AG04449 (cell line): ENCODE measurements around the gene RAP1GAP.

Experiments
- CTCF ChIA-PET: fragments of 350-600 bp; formaldehyde crosslinking; extraction: SDS; loops from one replicate; lab custom pipeline; 2021; ENCODE audit warnings: antibody characterized with exemption; lab: Yijun Ruan, JAX
- POLR2A ChIA-PET: fragments of 400-600, 350-600 bp; formaldehyde crosslinking; extraction: SDS; loops from one replicate; lab custom pipeline; 2020; ENCODE audit warnings: antibody characterized with exemption, inconsistent platforms; lab: Yijun Ruan, JAX
- DNase-seq: peaks from one replicate; pipeline ENCODE4 v3.0.0-alpha.2; 2010; ENCODE audit warnings: low read depth, low spot score
- H3K4me3 ChIP-seq: 2 replicates; pipeline ENCODE4 v1.5.1; 2011; ENCODE audit warnings: low read depth, mild to moderate bottlenecking, control low read depth, low read length
- CTCF ChIP-seq: IDR thresholded peaks from one replicate; pipeline ENCODE4 v1.5.1; 2011; ENCODE audit warnings: mild to moderate bottlenecking, moderate library complexity, low read length, control low read depth, inconsistent platforms; ENCODE audit not compliant: insufficient read depth; ENCODE audit errors: missing control alignments

Gene RAP1GAP

GRCh38 chr1:21601278-21602048 lies 67.7 kb downstream of the RAP1GAP start:
- ChIA-PET CTCF (no interaction called here), POLR2A (no interaction called here)
- no peak overlapping the region for H3K4me3 ChIP-seq
- DNase-seq: no peak
- TF ChIP-seq CTCF: no peak

- no peak overlapping the region for H3K4me3 ChIP-seq
- ChIA-PET CTCF (interaction anchor here (0.8 kb wide), 1 partner anchor 230 kb away, joined by 3 read pairs; no protein-coding TSS in a partner anchor), POLR2A (no interaction called here)
- TF ChIP-seq CTCF: no peak
- DNase-seq: no peak
Observed at GRCh38 chr1:21599402-21599801, 69.8 kb downstream of the RAP1GAP start.

GRCh38 chr1:21598904-21599303 lies 70.3 kb downstream of the RAP1GAP start:
- CTCF ChIA-PET: interaction anchor here (6.4 kb wide), 1 partner anchor 229 kb away, joined by 90 read pairs; no protein-coding TSS in a partner anchor
- H3K4me3 ChIP-seq: no peak overlapping the region
- DNase-seq: no peak
- POLR2A ChIA-PET: no interaction called here
- TF ChIP-seq CTCF: no peak

GRCh38 chr1:21598417-21598816 lies 70.7 kb downstream of the RAP1GAP start:
- CTCF ChIA-PET: interaction anchor here (0.8 to 6.4 kb wide), 2 partner anchors 19 to 229 kb away, joined by 3 to 90 read pairs; no protein-coding TSS in a partner anchor
- no peak overlapping the region for H3K4me3 ChIP-seq

GRCh38 chr1:21597753-21598152 lies 71.4 kb downstream of the RAP1GAP start:
- no peak for DNase-seq
- no peak overlapping the region for H3K4me3 ChIP-seq
- no peak for TF ChIP-seq CTCF
- POLR2A ChIA-PET: no interaction called here
- CTCF ChIA-PET: interaction anchor here (0.8 to 6.4 kb wide), 2 partner anchors 19 to 228 kb away, joined by 3 to 90 read pairs; no protein-coding TSS in a partner anchor

More at GRCh38 chr1:21598417-21598816, 70.7 kb downstream of the RAP1GAP start:
- POLR2A ChIA-PET: no interaction called here
- TF ChIP-seq CTCF: no peak
- DNase-seq: no peak

- H3K4me3 ChIP-seq: no peak overlapping the region
- POLR2A ChIA-PET: no interaction called here
- CTCF ChIA-PET: interaction anchor here (0.9 to 6.4 kb wide), 7 partner anchors 10 to 227 kb away, joined by 3 to 90 read pairs (median 4); no protein-coding TSS in a partner anchor
- TF ChIP-seq CTCF: no peak
- DNase-seq: no peak
Observed at GRCh38 chr1:21596628-21597027, 72.5 kb downstream of the RAP1GAP start.
